GM20431 (cell line): Measurements from ENCODE around the gene PTDSS2.

Experiments used
- in situ Hi-C: fragments of 300-500 bp; cut with MseI, MboI; formaldehyde crosslinking; loops from one replicate; pipeline ENCODE4 v1.15.0; 2020; ENCODE audit warnings: low sequenced_read_pairs; ENCODE audit not compliant: unreplicated experiment

The PTDSS2 gene

GRCh38 chr11:520428-521176, 70.5 kb downstream of the PTDSS2 start:
- in situ Hi-C loops, result no loop called here

- in situ Hi-C loops, result no loop called here
These were observed 71.2 kb downstream of the PTDSS2 start for GRCh38 chr11:521177-521688.

GRCh38 chr11:526192-526591, 76.1 kb downstream of the PTDSS2 start:
- in situ Hi-C loops, result no loop called here

- in situ Hi-C loops, result no loop called here
These were observed 78.2 kb downstream of the PTDSS2 start for GRCh38 chr11:528166-528814.

- in situ Hi-C loops, result no loop called here
These were observed 79.0 kb downstream of the PTDSS2 start for GRCh38 chr11:528815-529727.

GRCh38 chr11:529728-530411, 79.8 kb downstream of the PTDSS2 start:
- in situ Hi-C loops, result no loop called here

- in situ Hi-C loops, result no loop called here
These were observed 81.1 kb downstream of the PTDSS2 start for GRCh38 chr11:530960-531831.

- in situ Hi-C loops, result no loop called here
These were observed 81.9 kb downstream of the PTDSS2 start for GRCh38 chr11:531919-532526.

- in situ Hi-C loops, result no loop called here
These were observed 82.5 kb downstream of the PTDSS2 start for GRCh38 chr11:532527-532985.

- in situ Hi-C loops, result no loop called here
These were observed 83.0 kb downstream of the PTDSS2 start for GRCh38 chr11:532986-533585.

- in situ Hi-C loops, result no loop called here
These were observed 83.7 kb downstream of the PTDSS2 start for GRCh38 chr11:533586-534395.

GRCh38 chr11:534396-535209, 84.5 kb downstream of the PTDSS2 start:
- in situ Hi-C loops, result no loop called here

GRCh38 chr11:535210-535518, 85.1 kb downstream of the PTDSS2 start:
- in situ Hi-C loops, result no loop called here

GRCh38 chr11:535519-536454, 85.7 kb downstream of the PTDSS2 start, which contains the start of gene HRAS:
HRAS (minus strand) TSS chr11:535576.
- in situ Hi-C loops, result no loop called here

- in situ Hi-C loops, result no loop called here
These were observed 87.0 kb downstream of the PTDSS2 start, which contains the start of gene LRRC56 for GRCh38 chr11:536841-537621. LRRC56 (plus strand) TSS chr11:537527; CDS start chr11:540685, 3,158 bp downstream.
